DOHH2 (cell line): ENCODE measurements around the gene NKTR.
"Not testable (repeated sequence)": the region's sequence is repeated elsewhere in the genome, so short reads cannot be mapped to it uniquely, and the experiment has no call there.

Experiments
- H3F3A ChIP-seq: fragments of 200-600 bp; sonication (generic), shearing (Covaris generic); 2 replicates; pipeline ENCODE4 v1.6.0; 2016; ENCODE audit warnings: antibody characterized with exemption, mild to moderate bottlenecking; ENCODE audit not compliant: control insufficient read depth, insufficient read depth
- H3K27ac ChIP-seq: fragments of 200-600 bp; sonication (generic); 2 replicates; pipeline ENCODE4 v1.5.1; 2014; ENCODE audit warnings: low read depth, mild to moderate bottlenecking, low read length, moderate library complexity
- H3K27me3 ChIP-seq: fragments of 200-600 bp; sonication (generic); 2 replicates; pipeline ENCODE4 v1.6.1; 2014; ENCODE audit warnings: mild to moderate bottlenecking, low read length, mixed read lengths; ENCODE audit not compliant: control insufficient read depth
- H3K36me3 ChIP-seq: fragments of 200-600 bp; sonication (generic); 2 replicates; pipeline ENCODE4 v1.6.1; 2014; ENCODE audit warnings: mild to moderate bottlenecking, low read length, moderate library complexity, mixed read lengths; ENCODE audit not compliant: control insufficient read depth
- H3K4me1 ChIP-seq: fragments of 200-600 bp; sonication (generic); 2 replicates; pipeline ENCODE4 v1.6.1; 2014; ENCODE audit warnings: mild to moderate bottlenecking, low read length, mixed read lengths; ENCODE audit not compliant: control insufficient read depth
- H3K4me2 ChIP-seq: fragments of 200-600 bp; sonication (generic); 2 replicates; pipeline ENCODE4 v1.6.0; 2014; ENCODE audit warnings: mild to moderate bottlenecking, low read length, moderate library complexity
- H3K4me3 ChIP-seq: fragments of 200-600 bp; sonication (generic); 2 replicates; pipeline ENCODE4 v1.5.1; 2014; ENCODE audit warnings: mild to moderate bottlenecking, low read length, mixed read lengths
- H3K79me2 ChIP-seq: fragments of 200-600 bp; sonication (generic); 2 replicates; pipeline ENCODE4 v1.6.1; 2014; ENCODE audit warnings: mild to moderate bottlenecking, low read length, mixed read lengths; ENCODE audit not compliant: control insufficient read depth
- H3K9me2 ChIP-seq: fragments of 200-600 bp; sonication (generic); replicated peaks from 2 replicates; pipeline ENCODE4 v1.6.1; 2014; ENCODE audit warnings: mild to moderate bottlenecking, low read length, mixed read lengths; ENCODE audit not compliant: control insufficient read depth
- H3K9me3 ChIP-seq: fragments of 200-600 bp; sonication (generic); 2 replicates; pipeline ENCODE4 v1.6.1; 2014; ENCODE audit warnings: antibody characterized with exemption, low read length, mixed read lengths; ENCODE audit not compliant: control insufficient read depth, insufficient read depth
- H4K20me1 ChIP-seq: fragments of 200-600 bp; sonication (generic); 2 replicates; pipeline ENCODE4 v1.6.0; 2014; ENCODE audit warnings: low read depth, mild to moderate bottlenecking, antibody characterized with exemption, low read length, moderate library complexity; ENCODE audit not compliant: control insufficient read depth, insufficient read depth
- CTCF ChIP-seq: fragments of 200-600 bp; sonication (generic); IDR thresholded peaks from one replicate; pipeline ENCODE4 v1.5.1; 2014; ENCODE audit warnings: antibody characterized with exemption, mild to moderate bottlenecking, low read depth, low read length; ENCODE audit not compliant: poor library complexity, severe bottlenecking
- EZH2phosphoT487 ChIP-seq: fragments of 200-600 bp; sonication (generic); IDR thresholded peaks from 2 replicates; pipeline ENCODE4 v1.6.1; 2017; ENCODE audit warnings: borderline replicate concordance, mild to moderate bottlenecking, antibody characterized with exemption, low read length, moderate library complexity, mixed read lengths

Gene NKTR

GRCh38 chr3:42572278-42572677 is 28.2 kb upstream of the NKTR start:
- peak; percentile 74 for TF ChIP-seq CTCF
- no peak for TF ChIP-seq EZH2phosphoT487
- Histone ChIP-seq H4K20me1 (0 out of 2 replicates have a peak, but pooled peaks cover 2% of the 10 kb centered on the region), H3K27me3 (no peaks in the 10 kb centered on the region), H3K9me2 (no peaks in the 10 kb centered on the region), H3K79me2 (peaks cover 66% of the 10 kb centered on the region), H3K4me3 (no peak overlapping the region), H3K9me3 (peaks cover 9% of the 10 kb centered on the region), H3K27ac (no peak overlapping the region), H3K4me1 (no peaks in the 10 kb centered on the region), H3K36me3 (peaks cover 61% of the 10 kb centered on the region), H3F3A (no peaks in the 10 kb centered on the region), H3K4me2 (no peak overlapping the region)

GRCh38 chr3:42575137-42575741 is 25.2 kb upstream of the NKTR start:
- Histone ChIP-seq H3K4me1 (peaks cover 7% of the 10 kb centered on the region), H3K27me3 (no peaks in the 10 kb centered on the region), H4K20me1 (no peaks in the 10 kb centered on the region), H3K27ac (no peak overlapping the region), H3K9me3 (peaks cover 9% of the 10 kb centered on the region), H3K4me2 (no peak overlapping the region), H3K9me2 (no peaks in the 10 kb centered on the region), H3F3A (no peaks in the 10 kb centered on the region), H3K36me3 (peaks cover 52% of the 10 kb centered on the region), H3K79me2 (peaks cover 79% of the 10 kb centered on the region), H3K4me3 (no peak overlapping the region)
- TF ChIP-seq EZH2phosphoT487, result no peak
- TF ChIP-seq CTCF, result no peak

- Histone ChIP-seq H3K79me2 (peaks cover 77% of the 10 kb centered on the region), H3K4me2 (no peak overlapping the region), H3K27ac (no peak overlapping the region), H3K4me1 (peaks cover 22% of the 10 kb centered on the region), H3K27me3 (no peaks in the 10 kb centered on the region), H3K4me3 (no peak overlapping the region), H4K20me1 (no peaks in the 10 kb centered on the region), H3K9me3 (peaks cover 9% of the 10 kb centered on the region), H3K9me2 (no peaks in the 10 kb centered on the region), H3K36me3 (peaks cover 46% of the 10 kb centered on the region), H3F3A (no peaks in the 10 kb centered on the region)
- no peak for TF ChIP-seq CTCF
- no peak for TF ChIP-seq EZH2phosphoT487
Measured at GRCh38 chr3:42578054-42578453, 22.4 kb upstream of the NKTR start.

DNA sequence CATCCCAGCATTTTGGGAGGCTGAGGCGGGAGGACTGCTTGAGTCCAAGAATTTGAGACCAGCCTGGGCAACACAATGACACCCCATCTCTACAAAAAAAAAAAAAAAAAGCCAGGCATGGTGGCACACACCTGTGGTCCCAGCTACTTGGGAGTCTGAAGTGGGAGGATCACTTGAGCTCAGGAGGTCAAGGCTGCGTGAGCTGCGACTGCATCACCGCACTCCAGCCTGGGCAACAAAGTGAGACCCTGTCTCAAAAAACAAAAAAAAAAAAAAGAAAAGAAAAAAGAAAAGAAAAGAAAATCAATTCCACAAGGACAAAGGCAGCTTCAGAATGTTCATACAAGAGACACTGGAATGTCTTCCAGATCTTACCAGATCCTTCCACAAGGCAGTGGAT is 21.1 kb upstream of the NKTR start:
- Histone ChIP-seq H3K4me1 (peaks cover 29% of the 10 kb centered on the region), H3K36me3 (peaks cover 35% of the 10 kb centered on the region), H3K79me2 (peaks cover 77% of the 10 kb centered on the region), H3K4me2 (peak overlapping the region; percentile 91)
- not testable (repeated sequence) for H3K9me3 ChIP-seq, H3K4me3 ChIP-seq, H3F3A ChIP-seq, H3K9me2 ChIP-seq, H4K20me1 ChIP-seq, H3K27ac ChIP-seq, H3K27me3 ChIP-seq
